ENCODE measurements around the gene TTC7B.

- no peak for TF ChIP-seq CTCF (IDR thresholded peaks at IDR 0.05)
- no peak for TF ChIP-seq POLR2AphosphoS5 (IDR thresholded peaks at IDR 0.05)
- no peak for TF ChIP-seq POLR2A (IDR thresholded peaks at IDR 0.05)
Measured at GRCh38 chr14:90850487-90850886, 34.3 kb upstream of the TTC7B start.
